ENCODE results near the gene PAK2. TPM values are rescaled to one million over a fixed set of nuclear protein-coding genes. Genes with fewer than 3 reads are reported as not detected.

Gene PAK2
- total and polyA plus RNA-seq, 9 of the 15 experiments (the other 6 are each of a cell fraction or from before 2014, with no cell fraction given), result 13.2 to 72.4 (median 35.7) TPM

DNA sequence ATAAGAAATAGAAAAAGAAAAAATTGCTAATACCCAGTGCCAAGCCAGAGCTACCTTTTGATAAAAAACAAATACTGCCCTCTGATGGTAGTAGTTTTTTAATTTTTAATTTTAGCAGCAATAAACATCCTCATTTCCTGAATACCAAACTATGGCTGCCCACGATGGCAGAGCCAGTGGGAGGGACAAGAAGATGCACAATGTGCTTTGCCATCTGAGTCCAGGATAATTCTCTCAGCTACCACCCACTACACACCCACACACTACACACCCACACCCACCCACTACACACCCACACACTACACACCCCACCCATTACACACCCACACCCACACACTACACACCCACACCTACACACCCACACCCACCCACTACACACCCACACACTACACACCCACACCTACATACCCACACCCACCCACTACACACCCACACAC lies 45.4 kb upstream of the PAK2 start (continued):
- TF ChIP-seq, protein P1, sequence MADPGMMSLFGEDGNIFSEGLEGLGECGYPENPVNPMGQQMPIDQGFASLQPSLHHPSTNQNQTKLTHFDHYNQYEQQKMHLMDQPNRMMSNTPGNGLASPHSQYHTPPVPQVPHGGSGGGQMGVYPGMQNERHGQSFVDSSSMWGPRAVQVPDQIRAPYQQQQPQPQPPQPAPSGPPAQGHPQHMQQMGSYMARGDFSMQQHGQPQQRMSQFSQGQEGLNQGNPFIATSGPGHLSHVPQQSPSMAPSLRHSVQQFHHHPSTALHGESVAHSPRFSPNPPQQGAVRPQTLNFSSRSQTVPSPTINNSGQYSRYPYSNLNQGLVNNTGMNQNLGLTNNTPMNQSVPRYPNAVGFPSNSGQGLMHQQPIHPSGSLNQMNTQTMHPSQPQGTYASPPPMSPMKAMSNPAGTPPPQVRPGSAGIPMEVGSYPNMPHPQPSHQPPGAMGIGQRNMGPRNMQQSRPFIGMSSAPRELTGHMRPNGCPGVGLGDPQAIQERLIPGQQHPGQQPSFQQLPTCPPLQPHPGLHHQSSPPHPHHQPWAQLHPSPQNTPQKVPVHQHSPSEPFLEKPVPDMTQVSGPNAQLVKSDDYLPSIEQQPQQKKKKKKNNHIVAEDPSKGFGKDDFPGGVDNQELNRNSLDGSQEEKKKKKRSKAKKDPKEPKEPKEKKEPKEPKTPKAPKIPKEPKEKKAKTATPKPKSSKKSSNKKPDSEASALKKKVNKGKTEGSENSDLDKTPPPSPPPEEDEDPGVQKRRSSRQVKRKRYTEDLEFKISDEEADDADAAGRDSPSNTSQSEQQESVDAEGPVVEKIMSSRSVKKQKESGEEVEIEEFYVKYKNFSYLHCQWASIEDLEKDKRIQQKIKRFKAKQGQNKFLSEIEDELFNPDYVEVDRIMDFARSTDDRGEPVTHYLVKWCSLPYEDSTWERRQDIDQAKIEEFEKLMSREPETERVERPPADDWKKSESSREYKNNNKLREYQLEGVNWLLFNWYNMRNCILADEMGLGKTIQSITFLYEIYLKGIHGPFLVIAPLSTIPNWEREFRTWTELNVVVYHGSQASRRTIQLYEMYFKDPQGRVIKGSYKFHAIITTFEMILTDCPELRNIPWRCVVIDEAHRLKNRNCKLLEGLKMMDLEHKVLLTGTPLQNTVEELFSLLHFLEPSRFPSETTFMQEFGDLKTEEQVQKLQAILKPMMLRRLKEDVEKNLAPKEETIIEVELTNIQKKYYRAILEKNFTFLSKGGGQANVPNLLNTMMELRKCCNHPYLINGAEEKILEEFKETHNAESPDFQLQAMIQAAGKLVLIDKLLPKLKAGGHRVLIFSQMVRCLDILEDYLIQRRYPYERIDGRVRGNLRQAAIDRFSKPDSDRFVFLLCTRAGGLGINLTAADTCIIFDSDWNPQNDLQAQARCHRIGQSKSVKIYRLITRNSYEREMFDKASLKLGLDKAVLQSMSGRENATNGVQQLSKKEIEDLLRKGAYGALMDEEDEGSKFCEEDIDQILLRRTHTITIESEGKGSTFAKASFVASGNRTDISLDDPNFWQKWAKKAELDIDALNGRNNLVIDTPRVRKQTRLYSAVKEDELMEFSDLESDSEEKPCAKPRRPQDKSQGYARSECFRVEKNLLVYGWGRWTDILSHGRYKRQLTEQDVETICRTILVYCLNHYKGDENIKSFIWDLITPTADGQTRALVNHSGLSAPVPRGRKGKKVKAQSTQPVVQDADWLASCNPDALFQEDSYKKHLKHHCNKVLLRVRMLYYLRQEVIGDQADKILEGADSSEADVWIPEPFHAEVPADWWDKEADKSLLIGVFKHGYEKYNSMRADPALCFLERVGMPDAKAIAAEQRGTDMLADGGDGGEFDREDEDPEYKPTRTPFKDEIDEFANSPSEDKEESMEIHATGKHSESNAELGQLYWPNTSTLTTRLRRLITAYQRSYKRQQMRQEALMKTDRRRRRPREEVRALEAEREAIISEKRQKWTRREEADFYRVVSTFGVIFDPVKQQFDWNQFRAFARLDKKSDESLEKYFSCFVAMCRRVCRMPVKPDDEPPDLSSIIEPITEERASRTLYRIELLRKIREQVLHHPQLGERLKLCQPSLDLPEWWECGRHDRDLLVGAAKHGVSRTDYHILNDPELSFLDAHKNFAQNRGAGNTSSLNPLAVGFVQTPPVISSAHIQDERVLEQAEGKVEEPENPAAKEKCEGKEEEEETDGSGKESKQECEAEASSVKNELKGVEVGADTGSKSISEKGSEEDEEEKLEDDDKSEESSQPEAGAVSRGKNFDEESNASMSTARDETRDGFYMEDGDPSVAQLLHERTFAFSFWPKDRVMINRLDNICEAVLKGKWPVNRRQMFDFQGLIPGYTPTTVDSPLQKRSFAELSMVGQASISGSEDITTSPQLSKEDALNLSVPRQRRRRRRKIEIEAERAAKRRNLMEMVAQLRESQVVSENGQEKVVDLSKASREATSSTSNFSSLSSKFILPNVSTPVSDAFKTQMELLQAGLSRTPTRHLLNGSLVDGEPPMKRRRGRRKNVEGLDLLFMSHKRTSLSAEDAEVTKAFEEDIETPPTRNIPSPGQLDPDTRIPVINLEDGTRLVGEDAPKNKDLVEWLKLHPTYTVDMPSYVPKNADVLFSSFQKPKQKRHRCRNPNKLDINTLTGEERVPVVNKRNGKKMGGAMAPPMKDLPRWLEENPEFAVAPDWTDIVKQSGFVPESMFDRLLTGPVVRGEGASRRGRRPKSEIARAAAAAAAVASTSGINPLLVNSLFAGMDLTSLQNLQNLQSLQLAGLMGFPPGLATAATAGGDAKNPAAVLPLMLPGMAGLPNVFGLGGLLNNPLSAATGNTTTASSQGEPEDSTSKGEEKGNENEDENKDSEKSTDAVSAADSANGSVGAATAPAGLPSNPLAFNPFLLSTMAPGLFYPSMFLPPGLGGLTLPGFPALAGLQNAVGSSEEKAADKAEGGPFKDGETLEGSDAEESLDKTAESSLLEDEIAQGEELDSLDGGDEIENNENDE (IDR thresholded peaks at IDR 0.05; ENCODE audit: low read depth, low read length), result no peak
- TF ChIP-seq CHD4 (IDR thresholded peaks at IDR 0.05; ENCODE audit: insufficient read depth, insufficient replicate concordance, low read depth, low read length, poor library complexity, severe bottlenecking) (no peak), U2AF2 (optimal IDR thresholded peaks at IDR 0.05; ENCODE audit: low read depth, low read length) (no peak), EGR1 (conservative IDR thresholded peaks at IDR 0.05) (peak; percentile 94), HDGF (IDR thresholded peaks at IDR 0.05) (no peak), ZNF589 (CRISPR knock-in tag; IDR thresholded peaks at IDR 0.05; ENCODE audit: low read depth) (no peak), PURB (CRISPR knock-in tag; IDR thresholded peaks at IDR 0.05; ENCODE audit: low read depth) (no peak)
- TF ChIP-seq, protein P2, sequence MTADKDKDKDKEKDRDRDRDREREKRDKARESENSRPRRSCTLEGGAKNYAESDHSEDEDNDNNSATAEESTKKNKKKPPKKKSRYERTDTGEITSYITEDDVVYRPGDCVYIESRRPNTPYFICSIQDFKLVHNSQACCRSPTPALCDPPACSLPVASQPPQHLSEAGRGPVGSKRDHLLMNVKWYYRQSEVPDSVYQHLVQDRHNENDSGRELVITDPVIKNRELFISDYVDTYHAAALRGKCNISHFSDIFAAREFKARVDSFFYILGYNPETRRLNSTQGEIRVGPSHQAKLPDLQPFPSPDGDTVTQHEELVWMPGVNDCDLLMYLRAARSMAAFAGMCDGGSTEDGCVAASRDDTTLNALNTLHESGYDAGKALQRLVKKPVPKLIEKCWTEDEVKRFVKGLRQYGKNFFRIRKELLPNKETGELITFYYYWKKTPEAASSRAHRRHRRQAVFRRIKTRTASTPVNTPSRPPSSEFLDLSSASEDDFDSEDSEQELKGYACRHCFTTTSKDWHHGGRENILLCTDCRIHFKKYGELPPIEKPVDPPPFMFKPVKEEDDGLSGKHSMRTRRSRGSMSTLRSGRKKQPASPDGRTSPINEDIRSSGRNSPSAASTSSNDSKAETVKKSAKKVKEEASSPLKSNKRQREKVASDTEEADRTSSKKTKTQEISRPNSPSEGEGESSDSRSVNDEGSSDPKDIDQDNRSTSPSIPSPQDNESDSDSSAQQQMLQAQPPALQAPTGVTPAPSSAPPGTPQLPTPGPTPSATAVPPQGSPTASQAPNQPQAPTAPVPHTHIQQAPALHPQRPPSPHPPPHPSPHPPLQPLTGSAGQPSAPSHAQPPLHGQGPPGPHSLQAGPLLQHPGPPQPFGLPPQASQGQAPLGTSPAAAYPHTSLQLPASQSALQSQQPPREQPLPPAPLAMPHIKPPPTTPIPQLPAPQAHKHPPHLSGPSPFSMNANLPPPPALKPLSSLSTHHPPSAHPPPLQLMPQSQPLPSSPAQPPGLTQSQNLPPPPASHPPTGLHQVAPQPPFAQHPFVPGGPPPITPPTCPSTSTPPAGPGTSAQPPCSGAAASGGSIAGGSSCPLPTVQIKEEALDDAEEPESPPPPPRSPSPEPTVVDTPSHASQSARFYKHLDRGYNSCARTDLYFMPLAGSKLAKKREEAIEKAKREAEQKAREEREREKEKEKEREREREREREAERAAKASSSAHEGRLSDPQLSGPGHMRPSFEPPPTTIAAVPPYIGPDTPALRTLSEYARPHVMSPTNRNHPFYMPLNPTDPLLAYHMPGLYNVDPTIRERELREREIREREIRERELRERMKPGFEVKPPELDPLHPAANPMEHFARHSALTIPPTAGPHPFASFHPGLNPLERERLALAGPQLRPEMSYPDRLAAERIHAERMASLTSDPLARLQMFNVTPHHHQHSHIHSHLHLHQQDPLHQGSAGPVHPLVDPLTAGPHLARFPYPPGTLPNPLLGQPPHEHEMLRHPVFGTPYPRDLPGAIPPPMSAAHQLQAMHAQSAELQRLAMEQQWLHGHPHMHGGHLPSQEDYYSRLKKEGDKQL (CRISPR knock-in tag; IDR thresholded peaks at IDR 0.05; ENCODE audit: borderline replicate concordance), result no peak
- TF ChIP-seq, protein P3, sequence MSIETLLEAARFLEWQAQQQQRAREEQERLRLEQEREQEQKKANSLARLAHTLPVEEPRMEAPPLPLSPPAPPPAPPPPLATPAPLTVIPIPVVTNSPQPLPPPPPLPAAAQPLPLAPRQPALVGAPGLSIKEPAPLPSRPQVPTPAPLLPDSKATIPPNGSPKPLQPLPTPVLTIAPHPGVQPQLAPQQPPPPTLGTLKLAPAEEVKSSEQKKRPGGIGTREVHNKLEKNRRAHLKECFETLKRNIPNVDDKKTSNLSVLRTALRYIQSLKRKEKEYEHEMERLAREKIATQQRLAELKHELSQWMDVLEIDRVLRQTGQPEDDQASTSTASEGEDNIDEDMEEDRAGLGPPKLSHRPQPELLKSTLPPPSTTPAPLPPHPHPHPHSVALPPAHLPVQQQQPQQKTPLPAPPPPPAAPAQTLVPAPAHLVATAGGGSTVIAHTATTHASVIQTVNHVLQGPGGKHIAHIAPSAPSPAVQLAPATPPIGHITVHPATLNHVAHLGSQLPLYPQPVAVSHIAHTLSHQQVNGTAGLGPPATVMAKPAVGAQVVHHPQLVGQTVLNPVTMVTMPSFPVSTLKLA (conservative IDR thresholded peaks at IDR 0.05), result no peak
